ENCODE data around the gene CPED1.

CPED1 gene

GRCh38 chr7:121330053-121330833, 341.7 kb downstream of the CPED1 start:
- peak; percentile 7 for DNase-seq

- no peak for DNase-seq
Observed at GRCh38 chr7:121331048-121331447, 342.5 kb downstream of the CPED1 start.

DNA sequence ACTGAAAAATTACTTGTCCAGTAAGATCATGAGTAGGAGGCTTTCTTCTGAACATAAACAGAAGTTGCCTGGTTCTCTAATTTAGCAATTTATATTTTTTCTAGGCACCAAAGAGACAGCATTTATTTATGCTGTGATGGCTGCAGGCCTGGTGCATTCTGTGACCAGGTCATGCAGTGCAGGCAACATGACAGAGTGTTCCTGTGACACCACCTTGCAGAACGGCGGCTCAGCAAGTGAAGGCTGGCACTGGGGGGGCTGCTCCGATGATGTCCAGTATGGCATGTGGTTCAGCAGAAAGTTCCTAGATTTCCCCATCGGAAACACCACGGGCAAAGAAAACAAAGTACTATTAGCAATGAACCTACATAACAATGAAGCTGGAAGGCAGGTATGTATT, 343.1 kb downstream of the CPED1 start:
- peak; percentile 11 for DNase-seq

- DNase-seq: no peak
Observed at GRCh38 chr7:121334376-121334775, 345.9 kb downstream of the CPED1 start.

DNA sequence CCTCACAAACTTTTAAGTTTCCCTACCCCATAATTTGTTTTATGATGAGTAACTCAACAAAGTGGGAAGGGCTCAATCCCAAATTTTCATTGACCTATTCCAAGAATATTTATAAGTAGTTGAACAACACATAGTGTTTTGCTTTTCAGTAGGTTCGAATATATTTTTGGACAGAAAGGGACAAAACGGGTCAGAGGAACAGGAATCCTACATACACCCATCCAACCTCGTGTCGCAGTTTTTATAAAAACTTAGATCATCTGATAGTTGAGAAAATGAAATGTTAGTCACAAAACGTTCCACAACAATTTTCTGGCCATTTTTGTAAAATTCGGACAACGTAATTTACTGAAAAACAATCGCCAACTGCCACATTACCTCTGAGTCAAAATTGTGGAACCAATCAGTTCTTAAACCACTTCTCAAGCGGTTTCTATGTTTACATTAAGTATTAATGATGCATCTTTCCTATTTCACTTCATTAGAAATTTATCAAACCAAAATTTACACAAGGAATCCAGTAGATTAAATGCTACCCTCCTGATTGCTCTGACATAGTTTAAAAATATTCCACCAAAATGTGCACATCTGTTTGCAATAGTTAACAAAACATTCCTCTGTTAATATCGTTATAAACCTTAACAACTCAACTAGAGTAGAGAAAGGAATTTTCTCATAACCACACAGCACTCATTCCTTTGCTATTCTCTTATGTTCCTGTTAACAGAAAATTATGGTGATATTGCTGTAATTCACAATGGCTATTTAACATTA, 346.6 kb downstream of the CPED1 start:
- DNase-seq: no peak

DNA sequence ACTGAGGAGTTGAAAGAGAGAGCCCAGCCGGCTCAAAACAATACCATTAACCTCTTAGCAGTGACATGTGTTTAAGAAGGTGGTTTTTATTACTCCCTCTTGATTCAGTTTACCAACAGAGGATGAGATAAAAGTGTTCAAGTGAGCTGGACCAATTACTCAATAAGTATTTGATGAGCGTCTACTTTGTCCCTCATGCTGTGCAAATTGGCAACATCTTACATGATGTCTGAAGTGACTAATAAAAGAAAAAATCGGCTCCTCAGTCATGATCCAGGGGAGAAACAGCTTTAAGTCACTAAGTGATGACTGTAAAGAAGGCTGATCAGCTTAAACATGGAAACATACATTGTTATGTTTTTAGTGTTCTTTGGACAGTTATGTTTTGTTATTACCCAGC, 348.1 kb downstream of the CPED1 start:
- no peak for DNase-seq

DNA sequence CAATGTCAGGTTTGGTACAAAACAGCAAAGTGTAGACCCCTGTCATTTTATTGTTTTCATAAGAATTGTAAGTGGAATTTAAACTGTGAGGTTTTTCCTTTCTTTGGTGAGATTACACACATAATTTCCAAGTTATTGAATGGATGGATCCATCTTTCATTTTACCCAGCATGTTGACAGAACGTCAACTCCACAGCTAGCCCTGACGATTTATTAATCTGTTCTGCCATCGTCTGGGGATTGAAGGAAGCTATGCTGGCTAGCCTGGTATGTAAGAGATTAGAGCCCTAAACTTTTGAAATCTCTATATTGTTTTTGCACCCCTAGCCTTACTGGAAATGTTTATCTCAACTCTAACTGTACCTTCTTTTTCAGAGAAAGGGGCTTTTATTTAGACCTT, 348.9 kb downstream of the CPED1 start:
- DNase-seq: peak; percentile 9

GRCh38 chr7:121339082-121339481, 350.6 kb downstream of the CPED1 start:
- no peak for DNase-seq

DNA sequence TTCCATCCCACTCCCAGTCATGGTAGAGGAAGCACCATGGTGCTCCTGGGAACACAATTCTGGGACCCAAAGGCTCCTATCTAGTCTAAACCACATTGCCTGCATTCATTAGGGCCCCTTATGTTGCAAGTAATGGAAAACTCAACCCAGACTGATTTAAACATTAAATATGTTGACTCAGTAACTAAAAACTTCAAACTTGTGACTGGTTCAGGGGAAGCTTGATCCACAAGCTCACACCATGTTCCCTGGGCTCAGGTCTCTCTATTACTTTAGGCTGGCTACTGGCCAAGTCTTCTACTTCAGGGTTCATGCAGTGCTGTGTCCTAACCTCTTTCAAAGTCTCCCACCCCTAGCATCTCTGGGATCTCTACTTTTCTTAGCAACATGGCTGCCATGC, 353.4 kb downstream of the CPED1 start:
- DNase-seq: no peak

DNA sequence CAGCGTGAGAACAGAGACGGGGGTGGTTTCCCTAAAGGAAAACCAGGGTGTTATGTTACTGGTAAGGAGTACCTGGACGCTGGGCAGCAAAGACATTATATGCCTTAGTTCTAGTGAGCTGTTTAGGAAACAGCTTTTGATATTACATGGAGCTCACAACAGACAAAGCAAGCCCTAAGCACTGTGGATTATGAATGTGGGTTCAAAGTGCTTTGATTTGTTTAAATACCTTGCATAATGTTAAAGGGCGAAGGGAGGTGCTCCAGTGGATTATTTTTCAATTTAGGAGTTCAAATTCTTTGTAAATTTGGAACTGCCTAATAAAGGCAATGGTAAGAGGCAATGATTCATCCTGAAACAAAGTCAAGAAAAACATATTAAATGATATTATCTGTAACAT, 354.1 kb downstream of the CPED1 start:
- no peak for DNase-seq

GRCh38 chr7:121343302-121343701, 354.8 kb downstream of the CPED1 start:
- no peak for DNase-seq

GRCh38 chr7:121344093-121344492, 355.6 kb downstream of the CPED1 start:
- DNase-seq: no peak

- no peak for DNase-seq
Observed at GRCh38 chr7:121344497-121344896, 356.0 kb downstream of the CPED1 start.
